SH-SY5Y (cell line): Measurements from ENCODE around the gene SLC40A1.

Experiments
- GATA2 ChIP-seq: IDR thresholded peaks from 2 replicates; pipeline ENCODE4 v1.6.1; 2011; ENCODE audit warnings: mild to moderate bottlenecking, low read depth, low read length
- GATA3 ChIP-seq: IDR thresholded peaks from 2 replicates; pipeline ENCODE4 v1.6.1; 2011; ENCODE audit warnings: low read depth, mild to moderate bottlenecking, low read length, moderate library complexity

DNA sequence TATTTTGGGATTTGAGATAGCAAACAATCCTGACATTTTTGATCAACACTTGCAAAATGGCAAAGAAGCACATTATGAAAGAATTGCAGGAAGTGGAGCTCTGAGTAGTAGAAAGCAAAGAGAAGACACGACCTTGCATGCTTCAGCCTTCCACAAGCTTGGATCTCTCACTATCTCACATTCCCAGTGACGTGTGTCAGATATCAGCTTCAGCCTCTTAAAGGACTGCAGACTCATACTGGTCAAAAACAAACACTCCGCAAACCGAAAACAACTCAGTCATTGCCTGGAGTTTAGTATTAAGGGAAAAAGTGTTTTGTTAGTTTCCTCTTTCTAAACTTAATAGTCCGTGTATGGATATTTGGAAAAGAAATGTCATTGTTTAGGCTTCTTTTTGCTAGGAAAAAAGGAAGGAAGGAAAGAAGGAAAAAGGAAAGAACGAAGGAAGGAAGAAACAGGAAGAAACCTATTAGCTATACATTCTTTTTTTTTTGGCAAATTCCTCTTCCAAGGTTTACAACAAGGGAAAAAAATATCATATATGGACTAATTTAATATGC is 32.6 kb upstream of the SLC40A1 start:
- TF ChIP-seq GATA2 (no peak), GATA3 (no peak)
